RWPE2 (cell line): ENCODE measurements around the gene RAB35.

Source experiments
- ATAC-seq: fragments of 200-7000 bp; cut with Tn5 transposase; 3 replicates; pipeline ENCODE4 v1.9.1; 2021; ENCODE audit warnings: low read depth
- DNase-seq: peaks from one replicate; pipeline ENCODE4 v3.0.0-alpha.2; 2020; ENCODE audit warnings: low spot score
- H3K27ac ChIP-seq: fragments of 450-650 bp; 2 replicates; pipeline ENCODE4 v1.5.1; 2017; ENCODE audit warnings: mild to moderate bottlenecking; ENCODE audit not compliant: poor library complexity, severe bottlenecking
- H3K27me3 ChIP-seq: fragments of 250-450 bp; sonication (Bioruptor Pico); 2 replicates; pipeline ENCODE4 v1.5.1; 2021; ENCODE audit warnings: mild to moderate bottlenecking, moderate library complexity; ENCODE audit not compliant: insufficient read depth, poor library complexity, severe bottlenecking
- H3K36me3 ChIP-seq: fragments of 250-450 bp; sonication (Bioruptor Pico); 2 replicates; pipeline ENCODE4 v1.5.1; 2020; ENCODE audit warnings: low read depth, mild to moderate bottlenecking, moderate library complexity
- H3K4me1 ChIP-seq: fragments of 250-450 bp; sonication (Bioruptor Pico); 2 replicates; pipeline ENCODE4 v1.5.1; 2021; ENCODE audit warnings: mild to moderate bottlenecking, moderate library complexity; ENCODE audit not compliant: insufficient read depth, poor library complexity, severe bottlenecking
- H3K4me3 ChIP-seq: fragments of 250-450 bp; sonication (Bioruptor Pico); 2 replicates; pipeline ENCODE4 v1.5.1; 2021; ENCODE audit warnings: mild to moderate bottlenecking, moderate library complexity; ENCODE audit not compliant: severe bottlenecking
- H3K9me3 ChIP-seq: fragments of 250-450 bp; sonication (Bioruptor Pico); 2 replicates; pipeline ENCODE4 v1.5.1; 2021; ENCODE audit warnings: mild to moderate bottlenecking, moderate library complexity; ENCODE audit not compliant: severe bottlenecking
- CTCF ChIP-seq: fragments of 450-650 bp; IDR thresholded peaks from one replicate; pipeline ENCODE4 v1.5.1; 2017; ENCODE audit warnings: mild to moderate bottlenecking, moderate library complexity; ENCODE audit not compliant: poor library complexity, severe bottlenecking

RAB35 gene

DNA sequence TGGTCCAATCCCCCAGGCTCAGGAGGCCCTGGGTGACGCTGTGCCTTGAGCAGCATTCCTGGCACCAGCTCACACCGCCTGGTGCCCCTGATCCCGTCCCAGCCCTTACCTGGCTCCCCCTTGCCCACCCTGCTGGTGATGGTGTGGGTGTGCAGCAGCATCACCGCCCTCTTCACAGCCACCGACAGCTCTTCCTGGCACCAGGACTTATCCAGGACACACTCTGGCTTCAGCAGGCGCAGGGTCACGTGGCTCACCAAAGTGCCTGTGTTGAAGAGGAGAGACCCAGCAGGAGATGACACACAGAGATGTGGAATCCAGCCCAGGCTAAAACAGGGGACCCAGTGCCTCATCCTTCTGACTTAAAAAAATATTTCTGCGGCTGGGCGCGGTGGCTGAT lies 41.8 kb upstream of the RAB35 start:
- no peak overlapping the region for H3K4me3 ChIP-seq

GRCh38 chr12:120157678-120158077 lies 41.1 kb upstream of the RAB35 start:
- H3K27ac ChIP-seq = no peak overlapping the region

More for the DNA sequence above, 41.8 kb upstream of the RAB35 start:
- DNase-seq = no peak
- Histone ChIP-seq H3K9me3 (no peaks in the 10 kb centered on the region), H3K27ac (no peak overlapping the region), H3K27me3 (no peaks in the 10 kb centered on the region), H3K4me1 (no peaks in the 10 kb centered on the region), H3K36me3 (peaks cover 100% of the 10 kb centered on the region)
- no peak for TF ChIP-seq CTCF
- ATAC-seq = no peak

GRCh38 chr12:120156315-120157259 lies 40.0 kb upstream of the RAB35 start:
- Histone ChIP-seq H3K4me1 (no peaks in the 10 kb centered on the region), H3K27ac (no peak overlapping the region), H3K36me3 (peaks cover 94% of the 10 kb centered on the region), H3K4me3 (no peak overlapping the region), H3K9me3 (no peaks in the 10 kb centered on the region), H3K27me3 (no peaks in the 10 kb centered on the region)
- ATAC-seq = no peak
- no peak for TF ChIP-seq CTCF
- DNase-seq = no peak

More at GRCh38 chr12:120157678-120158077, 41.1 kb upstream of the RAB35 start:
- no peak for ATAC-seq
- Histone ChIP-seq H3K4me1 (no peaks in the 10 kb centered on the region), H3K27me3 (no peaks in the 10 kb centered on the region), H3K9me3 (no peaks in the 10 kb centered on the region), H3K4me3 (no peak overlapping the region), H3K36me3 (peaks cover 100% of the 10 kb centered on the region)
- DNase-seq = no peak
- TF ChIP-seq CTCF = no peak

DNA sequence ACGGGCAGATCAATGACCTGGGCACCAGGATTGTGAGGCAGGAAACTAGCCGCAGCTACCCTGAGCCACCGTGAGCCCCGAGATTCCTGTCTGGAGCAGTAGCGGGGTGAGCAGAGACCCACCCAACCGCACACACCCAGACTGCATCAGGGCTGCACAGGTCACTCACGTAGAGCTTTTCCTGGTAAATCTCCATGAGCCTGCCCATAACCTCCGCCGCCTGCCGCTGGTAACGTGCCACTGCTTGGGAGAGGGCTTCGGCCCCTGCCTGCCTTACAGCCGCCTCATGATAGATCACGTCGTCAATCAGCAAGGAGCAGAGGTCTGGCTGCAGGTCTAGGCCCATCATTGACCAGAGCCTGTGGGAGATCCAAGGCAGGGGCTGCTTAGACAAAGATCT lies 38.5 kb upstream of the RAB35 start:
- ATAC-seq (no peak), DNase-seq (no peak)
- Histone ChIP-seq H3K27me3 (no peaks in the 10 kb centered on the region), H3K4me1 (no peaks in the 10 kb centered on the region), H3K36me3 (peaks cover 91% of the 10 kb centered on the region), H3K4me3 (no peak overlapping the region), H3K9me3 (no peaks in the 10 kb centered on the region), H3K27ac (no peak overlapping the region)
- TF ChIP-seq CTCF = no peak

DNA sequence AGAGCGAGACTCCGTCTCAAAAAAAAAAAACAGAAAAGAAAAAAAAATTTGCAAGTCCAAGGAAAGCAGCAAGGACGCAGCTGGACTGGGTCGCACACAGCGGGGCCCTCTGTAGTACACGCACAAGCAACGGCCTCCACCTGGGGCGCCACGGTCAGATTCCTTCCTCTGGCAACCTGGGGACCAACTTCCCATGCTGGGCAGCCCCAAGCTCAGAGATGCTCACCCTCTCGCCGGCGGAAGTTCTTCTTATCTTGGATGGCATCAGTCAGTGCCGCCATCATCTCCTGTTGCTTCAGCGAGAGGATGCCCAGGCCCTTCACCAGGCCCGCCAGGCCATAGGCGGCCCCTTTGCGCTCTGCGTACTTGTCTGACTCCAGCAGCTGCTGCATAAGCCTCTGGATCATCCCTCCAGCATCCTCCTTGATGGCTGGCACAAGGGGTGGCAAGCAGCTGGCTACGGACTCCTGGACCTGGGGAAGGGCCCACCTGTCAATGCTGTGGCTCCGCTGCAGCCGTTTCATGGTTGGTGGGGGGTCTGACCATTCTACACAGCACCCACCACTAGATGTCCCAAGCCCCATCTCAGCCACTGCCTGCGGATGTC lies 34.5 kb upstream of the RAB35 start:
- no peak overlapping the region for H3K4me3 ChIP-seq
- DNase-seq (no peak), ATAC-seq (no peak)
- H3K27ac ChIP-seq = no peak overlapping the region
- H3K36me3 ChIP-seq = peaks cover 91% of the 10 kb centered on the region
- no peak for TF ChIP-seq CTCF
- no peaks in the 10 kb centered on the region for H3K4me1 ChIP-seq
- no peaks in the 10 kb centered on the region for H3K27me3 ChIP-seq
- H3K9me3 ChIP-seq = no peaks in the 10 kb centered on the region
